Cardiac muscle cell (in vitro differentiated cells and primary cell): ENCODE measurements around the gene RAB30. TPM values are rescaled to one million over a fixed set of nuclear protein-coding genes. Genes with fewer than 3 reads are reported as not detected.
"Not testable (repeated sequence)": the region's sequence is repeated elsewhere in the genome, so short reads cannot be mapped to it uniquely, and the experiment has no call there.

Experiments used
- DNase-seq, 2 donors: peaks; one replicate each; pipeline versions ENCODE4 v3.0.0 to v3.0.0-alpha.2; 2010 to 2017; ENCODE audit warnings: low read depth in 1 of 2, low spot score in 1 of 2
- H3K27ac ChIP-seq: fragments of 200-600 bp; sonication (generic); 2 replicates; pipeline ENCODE4 v1.5.1; 2016
- H3K27me3 ChIP-seq: fragments of 200-600 bp; sonication (generic); 2 replicates; pipeline ENCODE4 v1.6.0; 2016; ENCODE audit warnings: control low read depth
- H3K36me3 ChIP-seq: fragments of 200-600 bp; sonication (generic); 2 replicates; pipeline ENCODE4 v1.5.1; 2016; ENCODE audit warnings: control low read depth
- H3K4me1 ChIP-seq: fragments of 200-600 bp; sonication (generic); 2 replicates; pipeline ENCODE4 v1.8.1; 2017; ENCODE audit warnings: low read depth, mild to moderate bottlenecking, mixed run types
- H3K4me3 ChIP-seq: fragments of 200-600 bp; sonication (generic); 2 replicates; pipeline ENCODE4 v1.5.1; 2016; ENCODE audit warnings: mild to moderate bottlenecking
- H3K9me3 ChIP-seq: fragments of 200-600 bp; sonication (generic); 2 replicates; pipeline ENCODE4 v1.5.1; 2017; ENCODE audit warnings: low read depth, mild to moderate bottlenecking, control low read depth
- polyA plus RNA-seq: library from polyadenylated mRNA; unstranded; fragments of >200 nt; fragmentation: Nextera tagmentation; extraction: Ambion mirVana; gene quantifications from 2 replicates; pipeline ENCODE4 v1.2.1, GENCODE V29; 2016
- total RNA-seq: library from RNA; depleted of rRNA; stranded (reverse); fragments of >200 nt; gene quantifications from 2 replicates; pipeline ENCODE4 v1.2.3, GENCODE V29; 2016
- TF ChIP-seq, protein P1 (sequence below): IDR thresholded peaks from 2 replicates; pipeline ENCODE4 v1.5.1; 2012; ENCODE audit warnings: low read depth, mild to moderate bottlenecking, low read length

The RAB30 gene
- total and polyA plus RNA-seq, 2 experiments from 2014 or later: 4.3 to 9.8 TPM

DNA sequence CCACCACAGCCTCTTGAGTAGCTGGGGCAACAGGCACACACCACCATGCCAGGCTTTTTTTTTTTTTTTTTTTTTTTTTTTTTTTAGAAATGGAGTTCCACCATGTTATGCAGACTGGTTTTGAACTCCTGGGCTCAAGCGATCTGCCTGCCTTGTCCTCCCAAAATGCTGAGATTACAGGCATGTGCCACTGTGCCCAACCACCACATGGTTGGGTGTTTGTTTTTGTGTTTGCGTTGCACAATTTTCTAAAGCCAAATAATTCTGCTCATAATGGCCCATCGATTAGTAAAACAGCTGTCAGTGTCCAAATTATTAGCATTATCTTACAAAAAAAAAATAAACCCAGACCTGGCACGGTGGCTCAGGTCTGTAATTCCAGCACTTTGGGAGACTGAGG lies 104.3 kb downstream of the RAB30 start:
- no peaks in the 10 kb centered on the region for H3K36me3 ChIP-seq
- TF ChIP-seq, protein P1, sequence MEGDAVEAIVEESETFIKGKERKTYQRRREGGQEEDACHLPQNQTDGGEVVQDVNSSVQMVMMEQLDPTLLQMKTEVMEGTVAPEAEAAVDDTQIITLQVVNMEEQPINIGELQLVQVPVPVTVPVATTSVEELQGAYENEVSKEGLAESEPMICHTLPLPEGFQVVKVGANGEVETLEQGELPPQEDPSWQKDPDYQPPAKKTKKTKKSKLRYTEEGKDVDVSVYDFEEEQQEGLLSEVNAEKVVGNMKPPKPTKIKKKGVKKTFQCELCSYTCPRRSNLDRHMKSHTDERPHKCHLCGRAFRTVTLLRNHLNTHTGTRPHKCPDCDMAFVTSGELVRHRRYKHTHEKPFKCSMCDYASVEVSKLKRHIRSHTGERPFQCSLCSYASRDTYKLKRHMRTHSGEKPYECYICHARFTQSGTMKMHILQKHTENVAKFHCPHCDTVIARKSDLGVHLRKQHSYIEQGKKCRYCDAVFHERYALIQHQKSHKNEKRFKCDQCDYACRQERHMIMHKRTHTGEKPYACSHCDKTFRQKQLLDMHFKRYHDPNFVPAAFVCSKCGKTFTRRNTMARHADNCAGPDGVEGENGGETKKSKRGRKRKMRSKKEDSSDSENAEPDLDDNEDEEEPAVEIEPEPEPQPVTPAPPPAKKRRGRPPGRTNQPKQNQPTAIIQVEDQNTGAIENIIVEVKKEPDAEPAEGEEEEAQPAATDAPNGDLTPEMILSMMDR: no peak
- H3K27ac ChIP-seq: no peak overlapping the region
- H3K4me1 ChIP-seq: no peaks in the 10 kb centered on the region
- no peak overlapping the region for H3K4me3 ChIP-seq
- H3K27me3 ChIP-seq: no peaks in the 10 kb centered on the region
- DNase-seq: no peak
- no peaks in the 10 kb centered on the region for H3K9me3 ChIP-seq

DNA sequence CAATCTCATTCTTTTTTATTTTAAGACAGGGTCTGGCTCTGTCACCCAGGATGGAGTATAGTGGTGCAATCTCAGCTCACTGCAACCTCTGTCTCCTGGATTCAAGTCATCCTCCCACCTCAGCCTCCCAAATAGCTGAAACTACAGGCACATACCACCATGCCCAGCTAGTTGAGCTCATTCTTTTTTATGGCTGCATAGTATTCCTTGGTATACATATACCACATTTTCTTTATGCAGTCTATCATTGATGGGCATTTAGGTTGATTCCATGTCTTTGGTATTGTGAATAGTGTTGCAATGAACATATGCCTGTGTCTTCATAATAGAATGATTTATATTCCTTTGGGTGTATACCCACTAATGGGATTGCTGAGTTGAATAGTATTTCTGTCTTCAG lies 109.7 kb downstream of the RAB30 start:
- not testable (repeated sequence) for H3K9me3 ChIP-seq, H3K27me3 ChIP-seq, H3K4me3 ChIP-seq, H3K4me1 ChIP-seq, H3K36me3 ChIP-seq, H3K27ac ChIP-seq, DNase-seq

DNA sequence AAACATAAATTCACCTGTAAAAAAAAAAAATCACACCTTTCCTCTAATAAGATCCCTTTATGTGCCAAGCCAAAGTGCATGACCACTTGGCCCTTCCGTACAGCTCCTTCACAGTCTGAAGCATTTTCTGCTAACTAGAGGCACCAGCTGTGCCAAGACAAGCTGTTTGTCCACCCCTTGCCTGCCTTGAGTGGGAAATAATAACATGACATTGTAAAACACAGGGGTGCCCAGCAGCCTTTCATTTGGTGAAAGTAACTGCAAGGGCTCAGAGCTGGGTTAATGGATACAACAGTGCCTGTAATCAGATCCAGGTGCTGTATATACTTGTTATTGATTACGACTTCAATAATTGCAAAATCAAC lies 110.9 kb downstream of the RAB30 start:
- peaks cover 10% of the 10 kb centered on the region for H3K4me1 ChIP-seq
- TF ChIP-seq, protein P1: no peak
- no peak overlapping the region for H3K4me3 ChIP-seq

DNA sequence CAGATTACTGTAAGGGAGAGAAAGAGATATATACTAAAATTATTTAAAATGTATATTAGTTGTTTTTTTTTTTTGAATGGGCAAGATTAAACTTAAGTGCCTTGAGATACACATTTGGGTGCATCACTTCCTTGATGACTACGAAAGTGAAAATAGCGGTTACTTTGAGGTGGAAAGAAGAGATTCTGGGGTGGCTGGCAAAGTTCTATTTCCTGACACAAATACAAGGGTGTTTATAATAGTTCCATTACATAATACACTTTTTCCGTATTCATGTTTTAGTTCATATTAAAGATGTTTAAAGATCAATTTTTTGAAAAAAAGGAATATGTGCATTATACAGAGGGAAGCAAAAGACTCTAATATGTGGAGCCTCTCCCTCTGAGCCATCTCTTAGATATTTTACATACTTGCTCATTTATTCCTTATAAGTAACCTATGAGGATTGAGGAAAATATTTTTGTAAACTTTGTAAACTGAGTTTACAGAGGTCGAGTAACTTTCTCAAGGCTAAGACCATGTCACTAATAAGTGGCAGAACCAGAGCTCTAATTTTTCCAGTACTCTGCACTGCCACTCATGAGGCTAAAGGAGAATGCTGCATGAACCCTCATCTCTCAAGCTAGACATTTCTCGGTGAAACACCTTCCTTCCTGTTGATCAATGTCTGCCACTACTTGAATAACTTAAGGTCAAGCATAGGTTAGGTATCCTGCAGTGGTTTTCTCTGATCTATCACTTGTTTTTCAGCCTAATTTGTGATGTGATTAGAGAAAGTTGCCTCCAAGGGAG lies 111.5 kb downstream of the RAB30 start:
- Histone ChIP-seq H3K9me3 (no peaks in the 10 kb centered on the region), H3K4me3 (no peak overlapping the region), H3K27ac (no peak overlapping the region), H3K36me3 (no peaks in the 10 kb centered on the region), H3K4me1 (peaks cover 15% of the 10 kb centered on the region), H3K27me3 (no peaks in the 10 kb centered on the region)
- no peak for DNase-seq
- TF ChIP-seq, protein P1: no peak

More for the DNA sequence above, 110.9 kb downstream of the RAB30 start:
- no peak overlapping the region for H3K27ac ChIP-seq
- H3K9me3 ChIP-seq: no peaks in the 10 kb centered on the region
- H3K36me3 ChIP-seq: no peaks in the 10 kb centered on the region
- H3K27me3 ChIP-seq: no peaks in the 10 kb centered on the region
- DNase-seq: peak in 1 of 2 donors; percentile 10

DNA sequence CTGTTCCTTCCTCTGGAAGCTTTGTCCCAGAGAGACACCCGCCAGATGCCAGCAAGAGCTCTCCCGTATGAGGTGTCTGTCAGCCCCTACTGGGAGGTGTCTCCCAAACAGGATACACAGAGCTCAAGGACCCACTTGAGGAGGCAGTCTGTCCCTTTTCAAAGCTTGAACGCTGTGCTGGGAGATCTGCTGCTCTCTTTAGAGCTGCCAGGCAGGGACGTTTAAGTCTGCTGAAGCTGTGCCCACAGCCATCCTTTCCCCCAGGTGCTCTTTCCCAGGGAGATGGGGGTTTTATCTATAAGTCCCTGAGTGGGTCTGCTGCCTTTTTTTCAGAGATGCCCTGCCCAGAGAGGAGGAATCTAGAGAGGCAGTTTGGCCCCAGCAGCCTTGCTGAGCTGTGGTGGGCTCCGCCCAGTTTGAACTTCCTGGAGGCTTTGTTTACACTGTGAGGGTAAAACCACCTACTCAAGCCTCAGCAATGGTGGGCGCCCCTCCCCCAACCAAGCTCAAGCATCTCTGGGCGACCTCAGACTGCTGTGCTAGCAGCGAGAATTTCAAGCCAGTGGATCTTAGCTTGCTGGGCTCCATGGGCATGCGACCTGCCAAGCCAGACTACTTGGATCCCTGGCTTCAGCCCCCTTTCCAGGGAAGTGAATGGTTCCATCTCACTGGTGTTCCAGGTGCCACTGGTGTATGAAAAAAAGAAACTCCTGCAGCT lies 115.8 kb downstream of the RAB30 start:
- H3K4me1 ChIP-seq: peaks cover 15% of the 10 kb centered on the region
- not testable (repeated sequence) for H3K27me3 ChIP-seq, H3K36me3 ChIP-seq, H3K4me3 ChIP-seq, H3K9me3 ChIP-seq
- DNase-seq: peak in 1 of 2 donors; percentile 59
- H3K27ac ChIP-seq: peak overlapping the region; percentile 49

DNA sequence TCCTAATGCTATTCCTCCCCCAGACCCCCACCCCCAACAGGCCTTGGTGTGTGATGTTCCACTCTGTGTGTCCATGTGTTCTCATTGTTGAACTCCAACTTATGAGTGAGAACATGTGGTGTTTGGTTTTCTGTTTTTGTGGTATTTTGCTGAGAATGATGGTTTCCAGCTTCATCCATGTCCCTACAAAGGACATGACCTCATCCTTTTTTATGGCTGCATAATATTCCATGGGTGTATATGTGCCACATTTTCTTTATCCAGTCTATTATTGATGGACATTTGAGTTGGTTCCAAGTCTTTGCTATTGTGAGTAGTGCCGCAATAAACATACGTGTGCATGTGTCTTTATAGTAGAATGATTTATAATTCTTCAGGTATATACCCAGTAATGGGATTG lies 121.2 kb downstream of the RAB30 start:
- H3K27me3 ChIP-seq, H3K27ac ChIP-seq, H3K4me1 ChIP-seq, H3K4me3 ChIP-seq, H3K9me3 ChIP-seq, H3K36me3 ChIP-seq, DNase-seq: not testable (repeated sequence)

DNA sequence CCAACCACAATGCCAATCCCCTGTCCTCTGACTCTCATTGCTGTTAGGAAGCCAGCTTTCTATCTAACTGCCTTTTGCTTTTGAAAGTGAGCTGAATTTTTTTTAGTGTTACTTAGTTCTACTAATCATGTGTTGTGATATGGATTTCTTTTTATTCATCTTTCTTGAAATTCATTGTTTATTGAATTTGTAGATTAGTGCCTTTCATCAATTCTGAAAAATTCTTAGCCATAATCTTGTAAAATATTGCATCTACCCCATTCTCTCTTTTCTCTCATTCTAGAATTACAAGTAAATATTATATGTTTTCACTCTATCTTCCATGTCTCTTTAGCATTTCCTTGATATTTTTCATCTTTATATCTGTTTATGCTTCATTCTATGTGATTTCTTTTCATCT lies 122.3 kb downstream of the RAB30 start:
- Histone ChIP-seq H3K27me3 (no peaks in the 10 kb centered on the region), H3K36me3 (no peaks in the 10 kb centered on the region), H3K4me3 (no peak overlapping the region), H3K9me3 (no peaks in the 10 kb centered on the region), H3K27ac (no peak overlapping the region), H3K4me1 (no peaks in the 10 kb centered on the region)
- TF ChIP-seq, protein P1: no peak
- DNase-seq: no peak
